HG03460 (cell line): ENCODE data around the gene RBAK.
"Not testable (repeated sequence)": the region's sequence is repeated elsewhere in the genome, so short reads cannot be mapped to it uniquely, and the experiment has no call there.

ENCODE experiments used
- ATAC-seq: cut with Tn5 transposase; IDR thresholded peaks from one replicate; pipeline ENCODE4 v1.9.1; 2021; ENCODE audit not compliant: unreplicated experiment

Gene RBAK

GRCh38 chr7:5050676-5051075 lies 5.0 kb downstream of the RBAK start:
- ATAC-seq = no peak

- ATAC-seq = not testable (repeated sequence)
These were observed 6.1 kb downstream of the RBAK start for GRCh38 chr7:5051731-5052130.

- ATAC-seq = no peak
These were observed 7.5 kb downstream of the RBAK start for GRCh38 chr7:5053175-5053574.

- no peak for ATAC-seq
These were observed 18.0 kb downstream of the RBAK start for GRCh38 chr7:5063698-5064097.

GRCh38 chr7:5064391-5065106 lies 18.9 kb downstream of the RBAK start:
- ATAC-seq = no peak

- no peak for ATAC-seq
These were observed 19.4 kb downstream of the RBAK start for GRCh38 chr7:5065107-5065407.

GRCh38 chr7:5068521-5068920 lies 22.9 kb downstream of the RBAK start:
- ATAC-seq = no peak

- no peak for ATAC-seq
These were observed 24.5 kb downstream of the RBAK start for GRCh38 chr7:5070206-5070605.

- not testable (repeated sequence) for ATAC-seq
These were observed 29.5 kb downstream of the RBAK start for GRCh38 chr7:5075187-5075586.

GRCh38 chr7:5077740-5078139 lies 32.1 kb downstream of the RBAK start:
- no peak for ATAC-seq

- ATAC-seq = no peak
These were observed 37.1 kb downstream of the RBAK start for GRCh38 chr7:5082806-5083205.

- ATAC-seq = no peak
These were observed 37.7 kb downstream of the RBAK start for GRCh38 chr7:5083311-5083711.

GRCh38 chr7:5086256-5086655 lies 40.6 kb downstream of the RBAK start:
- no peak for ATAC-seq

GRCh38 chr7:5088228-5088833 lies 42.7 kb downstream of the RBAK start:
- not testable (repeated sequence) for ATAC-seq

- ATAC-seq = no peak
These were observed 43.2 kb downstream of the RBAK start for GRCh38 chr7:5088906-5089305.

- ATAC-seq = no peak
These were observed 48.3 kb downstream of the RBAK start for GRCh38 chr7:5093948-5094347.

GRCh38 chr7:5094641-5095040 lies 49.0 kb downstream of the RBAK start:
- ATAC-seq = no peak

- ATAC-seq = no peak
These were observed 70.7 kb downstream of the RBAK start for GRCh38 chr7:5116359-5116758.

GRCh38 chr7:5117095-5117970 lies 71.7 kb downstream of the RBAK start:
- no peak for ATAC-seq
